HepG2 (cell line): ENCODE measurements around the gene TMC2.

Experiments
- BHLHE40 ChIP-seq: IDR thresholded peaks from 2 replicates; pipeline ENCODE4 v1.6.1; 2011; ENCODE audit warnings: low read length, improper control_type of control experiment
- BRCA1 ChIP-seq: sonication (generic); formaldehyde crosslinking; IDR thresholded peaks from 2 replicates; pipeline ENCODE4 v1.4.0; 2020; ENCODE audit warnings: missing genetic modification reagents
- BRF2 ChIP-seq: sonication (generic); formaldehyde crosslinking; IDR thresholded peaks from 2 replicates; pipeline ENCODE4 v1.8.1; 2022; ENCODE audit warnings: mild to moderate bottlenecking, missing genetic modification reagents
- CTCF ChIP-seq: sonication (generic); formaldehyde crosslinking; IDR thresholded peaks from 2 replicates; pipeline ENCODE4 v1.5.0; 2020; ENCODE audit warnings: mild to moderate bottlenecking, missing genetic modification reagents, moderate library complexity
- EHMT2 ChIP-seq: fragments of 200-600 bp; sonication (generic); IDR thresholded peaks from 2 replicates; pipeline ENCODE4 v1.7.0; 2017; ENCODE audit warnings: antibody characterized with exemption, low read depth, low read length, borderline replicate concordance
- NFATC3 ChIP-seq: sonication (generic); formaldehyde crosslinking; IDR thresholded peaks from 2 replicates; pipeline ENCODE4 v1.5.1; 2020; ENCODE audit warnings: mild to moderate bottlenecking, missing genetic modification reagents
- NFYB ChIP-seq: sonication (generic); formaldehyde crosslinking; IDR thresholded peaks from 2 replicates; pipeline ENCODE4 v1.4.0; 2020; ENCODE audit warnings: missing genetic modification reagents
- NONO ChIP-seq, 2 experiments: fragments of 450-650 bp in 1 of 2; sonication (generic) in 1 of 2; formaldehyde crosslinking in 1 of 2; IDR thresholded peaks in 1 of 2; conservative IDR thresholded peaks in 1 of 2; 2 replicates each; pipeline versions ENCODE4 v1.6.1 to v1.8.0; 2017 to 2022; ENCODE audit warnings: mild to moderate bottlenecking in 1 of 2, missing genetic modification reagents in 1 of 2, moderate library complexity in 1 of 2
- PHF5A ChIP-seq: IDR thresholded peaks from one replicate; pipeline ENCODE4 v1.6.1; 2018; ENCODE audit warnings: low read depth, missing genetic modification reagents; ENCODE audit not compliant: unreplicated experiment
- TAF1 ChIP-seq: sonication (generic); formaldehyde crosslinking; IDR thresholded peaks from 2 replicates; pipeline ENCODE4 v1.4.0; 2020; ENCODE audit warnings: missing genetic modification reagents
- ZMAT3 ChIP-seq: sonication (generic); formaldehyde crosslinking; conservative IDR thresholded peaks from 2 replicates; pipeline ENCODE4 v1.7.0; 2021; ENCODE audit warnings: missing genetic modification reagents
- ZZZ3 ChIP-seq: sonication (generic); formaldehyde crosslinking; IDR thresholded peaks from 2 replicates; pipeline ENCODE4 v1.4.0; 2020; ENCODE audit warnings: missing genetic modification reagents, mild to moderate bottlenecking, borderline replicate concordance

- TF ChIP-seq EHMT2 (no peak), NFYB (no peak), BRF2 (no peak), TAF1 (CRISPR knock-in tag) (no peak), ZMAT3 (no peak), ZZZ3 (CRISPR knock-in tag) (no peak), BRCA1 (CRISPR knock-in tag) (no peak), NFATC3 (CRISPR knock-in tag) (no peak), BHLHE40 (no peak), PHF5A (CRISPR knock-in tag) (no peak), CTCF (CRISPR knock-in tag) (no peak), NONO (IDR thresholded peaks at IDR 0.05) (no peak), NONO (CRISPR knock-in tag; conservative IDR thresholded peaks at IDR 0.05) (no peak)
These were observed 87.8 kb downstream of the TMC2 start for GRCh38 chr20:2624190-2624589.
